ENCODE data around the gene LPIN2. TPM values are rescaled to one million over a fixed set of nuclear protein-coding genes. Genes with fewer than 3 reads are reported as not detected.

The LPIN2 gene
- total RNA-seq, 2 experiments from 2014 or later = 77.5 TPM

GRCh38 chr18:2987876-2988790 lies 24.8 kb downstream of the LPIN2 start:
- CTCF ChIA-PET = interaction anchor here (0.7 to 6.3 kb wide), 15 partner anchors 10 to 258 kb away, joined by 3 to 136 read pairs (median 10); no protein-coding TSS in a partner anchor
- Mint-ChIP-seq H3K27me3 (ENCODE audit: low read depth) (no peaks in the 10 kb centered on the region), H3K4me3 (no peak overlapping the region), H3K4me1 (ENCODE audit: low read depth) (peaks cover 78% of the 10 kb centered on the region), H3K36me3 (ENCODE audit: low read depth) (peaks cover 43% of the 10 kb centered on the region), H3K27ac (no peak overlapping the region), H3K9me3 (ENCODE audit: insufficient read depth) (peaks cover 14% of the 10 kb centered on the region)
- DNase-seq (no peak), ATAC-seq (no peak)
- POLR2A ChIA-PET = interaction anchor here (0.7 kb wide), 1 partner anchor 260 kb away, joined by 3 read pairs; the partner anchor contains the start of gene MYL12A

DNA sequence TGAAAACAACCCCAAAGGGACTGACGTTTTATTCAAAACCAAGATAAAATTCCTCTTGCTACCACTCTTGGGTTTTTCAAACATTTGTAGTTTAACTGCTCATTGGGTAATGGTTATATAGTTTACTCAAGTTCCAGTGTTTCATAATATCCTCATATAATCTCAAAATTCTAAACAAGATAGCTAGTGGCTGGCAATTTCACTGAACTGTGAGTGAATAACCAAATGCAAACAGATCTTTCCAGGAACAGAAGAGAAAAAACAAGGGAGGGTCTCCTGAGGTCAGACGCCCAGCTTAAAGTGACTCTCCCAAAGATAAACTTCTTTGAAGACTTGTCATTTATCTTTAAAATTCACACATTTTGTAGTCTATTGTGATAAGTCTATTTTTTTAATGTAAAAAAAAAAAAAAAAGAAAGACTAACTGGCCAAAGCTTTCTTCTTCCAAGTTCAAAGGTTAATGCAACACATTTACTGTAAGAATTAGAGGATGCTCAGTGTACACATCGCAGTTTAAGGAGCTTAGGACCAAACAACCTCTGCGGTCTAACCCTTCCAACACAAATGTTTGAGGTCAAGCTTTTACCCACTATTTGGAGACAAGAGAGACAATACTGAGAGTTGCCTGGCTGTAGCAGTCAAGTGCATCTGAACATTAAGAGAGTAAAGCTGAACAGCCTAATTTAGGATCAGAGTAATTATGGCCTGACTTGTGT lies 26.6 kb downstream of the LPIN2 start:
- H3K27ac Mint-ChIP-seq = no peak overlapping the region
- POLR2A ChIA-PET = interaction anchor here (1.6 kb wide), 3 partner anchors 21 to 27 kb away, joined by 3 to 6 read pairs (median 5); no protein-coding TSS in a partner anchor

GRCh38 chr18:2985628-2986027 lies 27.3 kb downstream of the LPIN2 start:
- Mint-ChIP-seq H3K4me1 (ENCODE audit: low read depth) (peaks cover 66% of the 10 kb centered on the region), H3K9me3 (ENCODE audit: insufficient read depth) (peaks cover 7% of the 10 kb centered on the region), H3K27me3 (ENCODE audit: low read depth) (no peaks in the 10 kb centered on the region), H3K36me3 (ENCODE audit: low read depth) (peaks cover 32% of the 10 kb centered on the region), H3K27ac (no peak overlapping the region), H3K4me3 (no peak overlapping the region)
- ChIA-PET CTCF (interaction anchor here (0.8 to 6.3 kb wide), 30 partner anchors 9 to 311 kb away, joined by 3 to 136 read pairs (median 6); partner anchors contain the start of gene MYL12A), POLR2A (interaction anchor here (0.8 to 1.6 kb wide), 6 partner anchors 21 to 312 kb away, joined by 3 to 6 read pairs (median 4); partner anchors contain the start of gene MYL12A)
- ATAC-seq (peak; percentile 36), DNase-seq (no peak)

More for the DNA sequence above, 26.6 kb downstream of the LPIN2 start:
- Mint-ChIP-seq H3K4me3 (no peak overlapping the region), H3K27me3 (ENCODE audit: low read depth) (no peaks in the 10 kb centered on the region), H3K9me3 (ENCODE audit: insufficient read depth) (peaks cover 14% of the 10 kb centered on the region), H3K36me3 (ENCODE audit: low read depth) (peaks cover 38% of the 10 kb centered on the region), H3K4me1 (ENCODE audit: low read depth) (peaks cover 71% of the 10 kb centered on the region)
- ATAC-seq = no peak
- no peak for DNase-seq
- CTCF ChIA-PET = interaction anchor here (0.7 to 6.3 kb wide), 17 partner anchors 8 to 259 kb away, joined by 3 to 136 read pairs (median 24); no protein-coding TSS in a partner anchor

- DNase-seq = no peak
- Mint-ChIP-seq H3K4me1 (ENCODE audit: low read depth) (peaks cover 69% of the 10 kb centered on the region), H3K9me3 (ENCODE audit: insufficient read depth) (no peaks in the 10 kb centered on the region), H3K4me3 (no peak overlapping the region), H3K36me3 (ENCODE audit: low read depth) (peaks cover 25% of the 10 kb centered on the region), H3K27me3 (ENCODE audit: low read depth) (no peaks in the 10 kb centered on the region), H3K27ac (peak overlapping the region; percentile 81)
- ATAC-seq = no peak
- ChIA-PET CTCF (interaction anchor here (0.8 to 6.3 kb wide), 29 partner anchors 10 to 312 kb away, joined by 3 to 136 read pairs (median 6); partner anchors contain the start of gene MYL12A), POLR2A (interaction anchor here (0.7 to 1.6 kb wide), 7 partner anchors 20 to 312 kb away, joined by 3 to 6 read pairs (median 3); partner anchors contain the start of gene MYL12A)
These were observed 28.2 kb downstream of the LPIN2 start for GRCh38 chr18:2984703-2985261.

GRCh38 chr18:2984091-2984490 lies 28.9 kb downstream of the LPIN2 start:
- ATAC-seq (no peak), DNase-seq (no peak)
- peaks cover 72% of the 10 kb centered on the region for H3K4me1 Mint-ChIP-seq (ENCODE audit: low read depth)
- ChIA-PET CTCF (interaction anchor here (1.4 to 6.3 kb wide), 4 partner anchors 10 to 78 kb away, joined by 3 to 90 read pairs (median 36); no protein-coding TSS in a partner anchor), POLR2A (interaction anchor here (2.6 kb wide), 1 partner anchor 13 kb away, joined by 29 read pairs; no protein-coding TSS in a partner anchor)
- no peaks in the 10 kb centered on the region for H3K9me3 Mint-ChIP-seq (ENCODE audit: insufficient read depth)
- no peaks in the 10 kb centered on the region for H3K27me3 Mint-ChIP-seq (ENCODE audit: low read depth)
- H3K36me3 Mint-ChIP-seq (ENCODE audit: low read depth) = peaks cover 23% of the 10 kb centered on the region
- H3K4me3 Mint-ChIP-seq = no peak overlapping the region
- peak overlapping the region; percentile 81 for H3K27ac Mint-ChIP-seq

GRCh38 chr18:2983296-2983695 lies 29.6 kb downstream of the LPIN2 start:
- ATAC-seq (no peak), DNase-seq (no peak)
- Mint-ChIP-seq H3K27me3 (ENCODE audit: low read depth) (no peaks in the 10 kb centered on the region), H3K4me1 (ENCODE audit: low read depth) (peaks cover 72% of the 10 kb centered on the region), H3K27ac (peak overlapping the region; percentile 80), H3K4me3 (peak overlapping the region; percentile 81), H3K9me3 (ENCODE audit: insufficient read depth) (no peaks in the 10 kb centered on the region), H3K36me3 (ENCODE audit: low read depth) (peaks cover 24% of the 10 kb centered on the region)
- CTCF ChIA-PET = interaction anchor here (0.8 to 5.9 kb wide), 20 partner anchors 10 to 264 kb away, joined by 3 to 90 read pairs (median 5); partner anchors contain the start of gene MYL12A
- POLR2A ChIA-PET = interaction anchor here (0.9 to 2.6 kb wide), 9 partner anchors 10 to 469 kb away, joined by 3 to 29 read pairs (median 3); partner anchors contain the start of gene MYL12A

DNA sequence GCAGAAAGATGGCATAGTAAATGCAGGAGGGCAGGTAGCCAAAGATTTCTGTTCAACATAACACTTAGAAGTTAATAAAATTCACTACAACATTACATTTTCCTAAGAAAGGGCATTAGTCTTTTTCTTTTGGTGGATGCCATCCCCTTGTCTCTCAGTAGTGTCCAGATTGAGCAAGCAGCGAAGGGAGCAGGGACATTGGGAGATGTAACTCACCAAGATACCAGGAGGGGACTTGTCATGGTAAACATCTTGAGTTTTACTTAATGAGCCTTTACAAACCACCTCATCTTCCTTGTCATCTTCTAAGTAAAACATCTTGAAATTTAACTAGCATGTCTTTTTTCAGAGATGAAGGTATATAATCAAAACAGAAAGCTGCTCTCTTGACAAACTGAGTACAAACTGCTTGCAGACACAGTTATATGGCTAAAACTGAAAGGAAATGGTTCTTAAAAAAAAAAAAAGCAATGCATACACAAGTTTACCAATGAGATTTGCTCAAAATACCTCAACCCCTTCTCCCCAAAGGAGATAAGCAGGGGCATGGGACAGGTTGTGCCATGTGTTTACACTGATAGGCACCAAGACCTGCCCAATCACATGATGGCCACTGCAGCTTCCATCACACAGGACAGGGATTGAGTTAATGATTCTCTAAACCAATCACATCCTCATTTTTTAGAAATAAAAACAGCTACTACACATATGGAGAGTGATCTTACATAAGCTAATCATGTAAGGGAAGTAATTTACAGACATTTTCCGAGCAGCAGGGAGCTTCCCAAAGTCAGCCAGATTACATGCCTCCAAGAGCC lies 30.3 kb downstream of the LPIN2 start:
- no peak for DNase-seq
- Mint-ChIP-seq H3K36me3 (ENCODE audit: low read depth) (peaks cover 28% of the 10 kb centered on the region), H3K4me1 (ENCODE audit: low read depth) (peaks cover 74% of the 10 kb centered on the region), H3K27me3 (ENCODE audit: low read depth) (no peaks in the 10 kb centered on the region), H3K4me3 (peak overlapping the region; percentile 81), H3K27ac (peak overlapping the region; percentile 80), H3K9me3 (ENCODE audit: insufficient read depth) (no peaks in the 10 kb centered on the region)
- CTCF ChIA-PET = interaction anchor here (0.7 to 5.9 kb wide), 21 partner anchors 9 to 265 kb away, joined by 3 to 90 read pairs (median 5); partner anchors contain the start of gene MYL12A
- peak; percentile 35 for ATAC-seq
- POLR2A ChIA-PET = interaction anchor here (0.9 to 2.6 kb wide), 9 partner anchors 11 to 470 kb away, joined by 3 to 29 read pairs (median 3); partner anchors contain the start of gene MYL12A

DNA sequence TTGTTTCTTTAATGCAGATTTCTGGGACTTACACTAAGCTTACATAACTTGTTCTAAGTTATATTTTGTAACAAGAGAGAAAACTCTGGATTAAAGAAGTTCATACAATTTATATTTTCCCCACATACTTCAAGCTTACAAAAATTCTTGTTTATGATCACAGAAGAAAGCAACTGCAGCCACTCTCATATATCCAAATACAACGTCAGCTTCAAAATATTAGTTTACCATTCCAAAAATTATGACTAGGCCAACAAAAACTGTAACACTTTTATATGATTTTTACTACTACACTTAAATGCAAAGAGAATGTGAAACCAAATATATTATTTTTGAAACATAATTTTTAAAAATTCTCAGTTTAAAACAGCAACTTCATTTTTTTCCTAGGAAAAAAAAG lies 30.9 kb downstream of the LPIN2 start:
- Mint-ChIP-seq H3K9me3 (ENCODE audit: insufficient read depth) (no peaks in the 10 kb centered on the region), H3K27me3 (ENCODE audit: low read depth) (no peaks in the 10 kb centered on the region), H3K4me1 (ENCODE audit: low read depth) (peaks cover 76% of the 10 kb centered on the region), H3K27ac (peak overlapping the region; percentile 80), H3K36me3 (ENCODE audit: low read depth) (peaks cover 30% of the 10 kb centered on the region), H3K4me3 (peak overlapping the region; percentile 81)
- ATAC-seq (no peak), DNase-seq (no peak)
- ChIA-PET CTCF (interaction anchor here (0.7 to 5.9 kb wide), 13 partner anchors 8 to 266 kb away, joined by 3 to 90 read pairs (median 6); partner anchors contain the start of gene MYL12A), POLR2A (interaction anchor here (0.9 to 2.6 kb wide), 6 partner anchors 11 to 266 kb away, joined by 3 to 29 read pairs (median 10); partner anchors contain the start of gene MYL12A)

DNA sequence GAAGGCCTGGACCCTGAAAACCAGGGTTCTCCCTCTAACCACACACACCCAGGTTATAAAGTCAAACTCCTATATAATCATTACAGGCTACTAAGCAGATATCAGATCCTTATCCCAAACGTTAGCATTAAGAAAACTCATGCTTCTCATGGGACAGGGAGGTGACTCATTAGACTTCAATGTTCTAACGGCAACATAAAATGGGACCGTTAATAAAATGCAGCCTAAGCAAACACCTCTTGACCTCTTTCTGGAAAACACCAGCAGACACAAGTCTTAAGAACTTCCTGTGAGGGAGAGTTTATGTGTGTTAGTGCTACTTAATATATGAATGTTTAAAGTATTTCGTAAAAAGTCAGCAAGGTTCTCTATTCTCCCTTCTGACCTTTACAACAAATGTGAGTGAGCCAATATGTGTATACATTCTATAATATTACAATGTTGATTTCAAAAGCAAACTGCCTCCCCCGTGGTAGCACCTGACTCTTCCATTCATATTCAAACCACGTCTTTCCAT lies 31.7 kb downstream of the LPIN2 start:
- Mint-ChIP-seq H3K4me3 (peak overlapping the region; percentile 81), H3K27me3 (ENCODE audit: low read depth) (no peaks in the 10 kb centered on the region), H3K4me1 (ENCODE audit: low read depth) (peaks cover 79% of the 10 kb centered on the region), H3K27ac (peak overlapping the region; percentile 80), H3K9me3 (ENCODE audit: insufficient read depth) (no peaks in the 10 kb centered on the region), H3K36me3 (ENCODE audit: low read depth) (peaks cover 34% of the 10 kb centered on the region)
- DNase-seq (no peak), ATAC-seq (peak; percentile 13)
- ChIA-PET CTCF (interaction anchor here (0.8 to 7.4 kb wide), 12 partner anchors 9 to 264 kb away, joined by 3 to 92 read pairs (median 20); no protein-coding TSS in a partner anchor), POLR2A (interaction anchor here (0.9 to 2.6 kb wide), 8 partner anchors 10 to 266 kb away, joined by 3 to 33 read pairs (median 14); partner anchors contain the start of gene MYL12A)

All from activated CD8-positive, alpha-beta T cell treated with anti-CD3 and anti-CD28 coated beads, Interleukin-2, amount 10 ng/mL, durations not matched to agents 7 days and 5 days (primary cell).